A204.1 (cell line): ENCODE data around the gene GLUD1.
"Not testable (repeated sequence)": the region's sequence is repeated elsewhere in the genome, so short reads cannot be mapped to it uniquely, and the experiment has no call there.

Source experiments
- FAIRE-seq: peaks from 2 replicates; lab custom pipeline; 2012; peaks lifted over from hg19 to GRCh38; lab: Jason Lieb, UNC

Gene GLUD1

GRCh38 chr10:87043579-87043978 is 51.1 kb downstream of the GLUD1 start:
- not testable (repeated sequence) for FAIRE-seq

GRCh38 chr10:87038786-87039185 is 55.9 kb downstream of the GLUD1 start:
- no peak for FAIRE-seq

- no peak for FAIRE-seq
Observed at GRCh38 chr10:87038286-87038717, 56.3 kb downstream of the GLUD1 start.

GRCh38 chr10:87036623-87037022 is 58.0 kb downstream of the GLUD1 start:
- FAIRE-seq: no peak

- FAIRE-seq: no peak
Observed at GRCh38 chr10:87030912-87031635, 63.6 kb downstream of the GLUD1 start.

- FAIRE-seq: not testable (repeated sequence)
Observed at GRCh38 chr10:87030419-87030818, 64.2 kb downstream of the GLUD1 start.

- FAIRE-seq: not testable (repeated sequence)
Observed at GRCh38 chr10:87026747-87027508, 67.7 kb downstream of the GLUD1 start.

- not testable (repeated sequence) for FAIRE-seq
Observed at GRCh38 chr10:87025285-87025958, 69.2 kb downstream of the GLUD1 start.

GRCh38 chr10:87020056-87020455 is 74.6 kb downstream of the GLUD1 start, which contains the start of gene FAM25A:
Gene FAM25A (plus strand): TSS chr10:87020294. CDS start chr10:87020325, 31 bp downstream.
- FAIRE-seq: not testable (repeated sequence)

GRCh38 chr10:87019504-87019903 is 75.1 kb downstream of the GLUD1 start:
- not testable (repeated sequence) for FAIRE-seq

- not testable (repeated sequence) for FAIRE-seq
Observed at GRCh38 chr10:87019066-87019465, 75.6 kb downstream of the GLUD1 start.

- FAIRE-seq: not testable (repeated sequence)
Observed at GRCh38 chr10:87018127-87018526, 76.5 kb downstream of the GLUD1 start.

GRCh38 chr10:87014986-87015716 is 79.5 kb downstream of the GLUD1 start:
- FAIRE-seq: not testable (repeated sequence)

GRCh38 chr10:87013528-87013927 is 81.1 kb downstream of the GLUD1 start:
- FAIRE-seq: not testable (repeated sequence)

- not testable (repeated sequence) for FAIRE-seq
Observed at GRCh38 chr10:87009134-87009696, 85.4 kb downstream of the GLUD1 start.

- FAIRE-seq: not testable (repeated sequence)
Observed at GRCh38 chr10:87008303-87008702, 86.3 kb downstream of the GLUD1 start.

GRCh38 chr10:87007674-87008073 is 87.0 kb downstream of the GLUD1 start:
- not testable (repeated sequence) for FAIRE-seq

GRCh38 chr10:87007124-87007523 is 87.5 kb downstream of the GLUD1 start:
- not testable (repeated sequence) for FAIRE-seq

GRCh38 chr10:87000491-87000890 is 94.2 kb downstream of the GLUD1 start:
- FAIRE-seq: no peak
